NCI-H2107 (cell line): ENCODE results near the gene MRPL18.
"Not testable (repeated sequence)": the region's sequence is repeated elsewhere in the genome, so short reads cannot be mapped to it uniquely, and the experiment has no call there.

ENCODE experiments used
- DNase-seq: peaks from one replicate; lab custom pipeline; 2025; lab: John Stamatoyannopoulos, UW

Gene MRPL18

DNA sequence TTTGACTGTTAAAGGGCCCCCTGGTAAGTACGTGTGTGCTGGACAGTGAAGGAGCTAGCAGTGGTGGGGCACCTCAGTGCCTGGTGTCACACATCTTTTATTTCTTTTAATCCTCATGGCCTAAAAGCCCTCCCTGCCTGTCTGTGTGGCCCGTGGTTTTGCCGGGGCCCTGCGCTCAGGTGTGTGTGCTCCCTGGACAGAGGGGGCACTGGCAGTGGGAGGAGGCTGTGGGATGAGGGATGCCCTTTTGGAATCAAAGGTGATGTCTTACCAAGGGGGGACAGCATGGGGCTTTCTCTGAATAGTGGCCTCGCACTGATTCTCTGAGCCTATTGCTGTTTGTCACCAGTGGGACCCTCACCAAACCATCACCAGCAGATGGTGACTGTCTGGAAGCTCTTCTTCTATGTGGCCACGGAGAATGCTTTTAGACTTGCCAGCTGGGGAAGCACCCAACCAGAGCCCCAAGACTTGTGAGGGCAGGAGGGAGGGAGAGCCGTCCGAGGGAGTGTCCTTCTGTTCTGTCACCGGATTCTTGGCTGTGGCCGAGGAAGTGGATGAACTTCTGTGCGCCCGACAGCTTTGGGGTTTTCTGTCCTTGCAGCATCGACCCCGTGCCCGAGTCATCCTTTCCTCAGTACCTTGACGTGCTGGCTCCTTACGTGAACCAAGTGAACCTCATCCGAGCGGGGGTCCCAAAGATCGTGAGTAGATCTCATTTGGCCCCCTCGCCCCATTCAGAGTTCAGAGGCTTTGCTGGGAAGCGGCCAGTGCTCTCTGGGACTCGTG is 27.9 kb downstream of the MRPL18 start:
- DNase-seq, result no peak

DNA sequence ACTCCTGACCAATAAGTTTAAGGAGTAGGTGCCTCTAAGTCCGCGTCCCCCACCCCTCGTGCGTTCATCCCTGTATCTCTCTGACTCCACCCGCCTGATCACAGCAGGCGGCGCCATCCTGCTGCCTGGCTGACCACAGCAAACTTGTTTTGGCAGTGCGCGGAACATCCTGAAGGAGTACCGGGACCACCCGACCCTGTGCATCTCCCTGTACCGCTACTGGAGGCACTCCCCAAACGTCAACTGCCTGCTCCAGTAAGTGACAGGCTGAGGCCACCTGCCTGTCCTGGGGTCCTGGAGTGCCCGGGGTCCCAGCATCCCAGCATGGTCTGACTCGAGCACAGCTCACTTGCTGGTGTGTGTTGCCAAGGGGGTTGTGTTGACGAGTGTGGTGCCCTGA is 28.8 kb downstream of the MRPL18 start:
- DNase-seq, result no peak

DNA sequence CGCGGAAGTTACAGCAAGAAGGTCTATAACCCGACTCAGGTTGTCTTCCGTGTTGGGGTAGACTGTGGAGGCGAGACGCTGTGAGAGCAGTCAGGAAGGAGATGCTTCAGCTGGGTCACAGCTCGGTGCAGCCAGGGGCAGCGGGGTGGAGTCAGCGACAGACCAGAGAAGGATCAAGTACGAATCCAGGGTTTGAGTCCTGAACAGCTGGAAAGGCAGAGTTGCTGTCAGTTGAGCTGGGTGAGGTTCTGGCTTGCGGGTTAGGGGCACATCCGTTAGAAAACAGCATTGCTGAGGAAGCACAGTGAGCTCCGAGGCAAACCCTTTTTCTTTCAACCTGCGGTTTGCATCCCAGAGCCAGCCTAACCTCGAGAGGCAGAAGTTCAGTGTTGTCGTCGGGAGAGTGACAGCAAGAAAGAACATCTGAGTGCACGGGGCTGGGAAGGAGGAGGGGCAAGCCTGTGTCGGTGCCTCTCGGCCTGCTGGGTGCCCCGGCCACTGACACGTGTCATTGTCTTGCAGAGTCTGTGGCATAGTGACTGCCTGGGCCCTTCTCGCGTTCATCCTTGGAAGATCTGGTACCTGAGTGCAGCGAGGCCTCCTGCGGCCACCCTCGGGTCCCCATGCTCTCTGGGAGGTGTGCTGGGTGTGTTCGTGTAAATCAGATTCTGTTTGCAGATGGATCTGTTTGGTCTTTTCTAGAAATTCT is 29.8 kb downstream of the MRPL18 start:
- no peak for DNase-seq

DNA sequence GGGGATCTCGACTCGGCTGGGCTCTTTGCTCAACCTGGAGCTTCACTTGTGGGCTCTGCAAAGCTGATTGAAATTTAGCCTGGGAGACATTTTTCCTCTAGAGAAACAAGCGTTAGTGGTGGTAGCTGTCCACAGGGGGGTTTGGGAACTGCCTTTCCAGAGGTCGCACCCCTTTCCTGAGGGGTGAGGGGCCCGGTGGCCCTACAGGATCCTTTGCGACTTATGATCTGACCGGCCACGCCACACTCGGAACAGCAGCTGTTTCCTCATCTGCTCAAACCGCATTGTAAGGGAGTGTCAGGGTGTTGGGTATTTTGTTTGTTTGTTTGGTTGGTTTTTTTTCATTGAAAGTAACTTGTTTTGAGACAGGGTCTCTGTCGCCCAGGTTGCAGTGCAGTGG is 30.9 kb downstream of the MRPL18 start:
- DNase-seq, result no peak

DNA sequence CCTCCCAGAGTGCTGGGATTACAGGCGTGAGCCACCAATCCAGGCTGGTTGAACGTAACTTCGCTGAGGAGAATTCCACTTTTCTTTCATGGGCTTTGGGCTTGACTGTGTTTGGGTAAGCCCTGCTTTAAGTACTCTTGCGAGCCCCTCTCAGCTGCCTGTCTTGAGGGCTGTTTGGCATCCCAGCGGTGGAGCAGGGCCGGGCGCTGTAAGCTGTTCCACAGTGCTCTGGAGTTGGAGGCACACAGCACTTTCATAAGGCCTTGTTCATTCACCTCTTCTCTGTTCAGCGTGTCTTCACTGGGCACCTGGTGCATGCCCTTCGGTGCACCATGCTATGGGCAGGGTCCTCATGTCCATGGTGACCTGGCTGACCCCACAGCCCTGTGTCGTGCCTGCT is 31.5 kb downstream of the MRPL18 start:
- DNase-seq, result no peak

DNA sequence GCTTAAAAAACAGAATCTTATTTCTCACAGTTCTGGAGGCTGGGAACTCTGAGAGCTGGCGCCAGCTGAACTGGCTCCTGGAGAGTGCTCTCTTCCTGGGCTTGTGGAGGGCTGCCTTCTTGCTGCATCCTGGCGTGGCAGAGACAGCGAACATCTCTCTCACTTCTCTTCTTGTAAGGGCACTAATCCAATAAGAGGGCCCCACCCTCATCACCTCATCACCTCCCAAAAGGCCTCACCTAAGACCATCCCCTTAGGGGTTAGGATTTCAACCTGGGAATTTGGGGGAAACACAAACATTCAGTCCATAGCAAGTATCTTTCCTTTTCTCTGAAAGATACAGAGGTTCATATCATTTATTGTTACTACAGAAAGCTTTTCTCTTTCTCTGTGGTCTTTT is 33.7 kb downstream of the MRPL18 start:
- no peak for DNase-seq

DNA sequence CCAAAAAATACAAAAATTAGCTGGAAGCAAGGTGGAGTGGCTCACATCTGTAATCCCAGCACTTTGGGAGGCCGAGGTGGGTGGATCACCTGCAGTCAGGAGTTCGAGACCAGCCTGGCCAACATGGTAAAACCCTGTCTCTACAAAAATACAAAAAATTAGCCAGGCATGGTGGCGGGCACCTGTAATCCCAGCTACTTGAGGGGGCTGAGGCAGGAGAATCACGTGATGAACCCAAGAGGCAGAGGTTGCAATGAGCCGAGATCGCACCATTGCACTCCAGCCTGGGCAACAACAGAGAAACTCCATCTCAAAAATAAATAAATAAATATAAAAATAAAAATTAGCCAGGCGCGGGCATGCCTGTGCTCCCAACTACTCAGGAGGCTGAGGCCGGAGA is 34.4 kb downstream of the MRPL18 start:
- not testable (repeated sequence) for DNase-seq

DNA sequence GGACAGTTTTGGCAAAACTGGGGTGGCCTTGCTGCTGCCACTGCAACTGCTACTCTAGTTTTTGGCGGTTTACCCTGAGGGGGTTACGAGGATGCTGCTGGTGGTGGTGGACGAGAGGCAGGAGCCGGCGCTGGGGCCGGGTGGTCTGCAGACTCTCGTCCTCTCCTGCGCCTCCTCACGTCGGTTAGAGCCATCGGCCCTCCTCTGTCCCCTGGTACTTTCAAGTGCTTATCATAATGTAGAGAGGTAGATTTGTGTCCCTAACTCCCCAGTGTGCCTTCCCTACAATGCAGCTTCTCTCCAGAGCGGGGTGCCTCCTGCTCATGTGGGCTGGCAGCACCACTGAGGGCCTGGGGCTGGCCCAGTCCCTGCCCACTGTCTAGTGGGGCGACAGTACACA is 35.7 kb downstream of the MRPL18 start:
- no peak for DNase-seq

DNA sequence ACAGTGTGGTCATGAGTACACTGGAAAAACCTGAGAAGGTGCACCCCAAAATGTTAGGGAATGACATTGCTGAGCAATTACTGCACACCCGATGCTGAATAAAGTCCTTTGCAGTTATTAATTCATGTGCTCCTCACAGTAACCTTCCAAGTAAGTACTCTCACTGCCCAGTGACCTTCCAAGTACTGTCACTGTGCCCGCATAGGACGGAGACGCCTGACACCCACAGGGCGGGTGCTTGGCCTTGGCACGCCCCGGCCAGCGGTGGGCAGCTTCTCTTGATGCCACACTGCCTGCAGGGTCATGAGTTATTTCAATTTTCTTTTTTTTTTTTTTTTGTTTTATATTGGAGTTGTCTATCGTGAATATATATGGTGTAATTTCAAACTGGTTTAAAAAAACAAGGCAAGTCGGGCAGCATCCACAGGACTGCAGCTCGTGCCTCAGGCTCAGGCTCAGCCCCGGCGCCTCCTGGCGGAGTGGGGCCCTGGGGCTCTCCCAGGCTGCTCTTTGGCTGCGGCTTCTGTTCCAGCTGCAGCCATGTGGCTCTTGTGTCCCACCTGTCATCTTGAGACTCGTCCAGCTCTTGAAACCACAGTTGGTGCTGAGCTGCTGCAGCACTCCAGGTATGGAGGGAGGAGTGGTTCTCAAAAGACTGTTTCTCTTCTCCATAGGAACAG is 36.8 kb downstream of the MRPL18 start:
- peak; percentile 62 for DNase-seq

DNA sequence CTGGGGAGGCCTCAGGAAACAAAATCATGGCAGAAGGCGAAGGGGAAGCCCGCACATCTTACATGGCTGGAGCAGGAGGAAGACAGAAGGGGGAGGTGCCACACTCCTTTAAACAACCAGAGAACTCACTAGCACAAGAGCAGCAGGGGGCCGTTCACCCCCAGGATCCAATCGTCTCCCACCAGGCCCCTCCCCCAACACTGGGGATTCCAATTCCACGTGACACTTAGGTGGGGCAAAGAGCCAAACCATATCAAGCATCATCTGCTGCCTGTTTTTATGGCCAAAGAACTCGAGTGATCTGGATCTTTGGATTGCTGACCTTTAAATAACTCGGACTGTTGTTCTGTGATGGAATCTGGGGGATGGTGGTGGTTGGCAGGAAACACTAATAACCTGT is 37.8 kb downstream of the MRPL18 start:
- no peak for DNase-seq

DNA sequence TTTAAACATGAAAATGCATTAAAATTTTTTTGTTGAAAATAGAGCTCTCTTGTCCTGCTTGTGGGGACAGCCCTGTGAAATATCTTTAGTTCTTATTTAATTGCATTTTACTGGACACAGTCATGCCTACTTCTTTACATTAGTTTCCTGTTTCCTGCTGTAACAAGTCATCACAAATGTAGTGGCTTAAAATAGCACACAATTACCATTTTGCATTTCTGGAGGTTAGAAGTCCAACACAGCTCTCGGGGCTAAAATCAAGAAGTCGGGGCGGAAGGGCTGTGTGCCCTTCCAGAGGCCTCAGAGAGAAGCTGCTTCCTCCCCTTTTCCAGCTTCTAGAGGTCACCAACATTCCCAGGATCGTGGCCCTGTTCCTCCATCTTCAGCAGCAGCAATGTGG is 39.3 kb downstream of the MRPL18 start:
- DNase-seq, result no peak

DNA sequence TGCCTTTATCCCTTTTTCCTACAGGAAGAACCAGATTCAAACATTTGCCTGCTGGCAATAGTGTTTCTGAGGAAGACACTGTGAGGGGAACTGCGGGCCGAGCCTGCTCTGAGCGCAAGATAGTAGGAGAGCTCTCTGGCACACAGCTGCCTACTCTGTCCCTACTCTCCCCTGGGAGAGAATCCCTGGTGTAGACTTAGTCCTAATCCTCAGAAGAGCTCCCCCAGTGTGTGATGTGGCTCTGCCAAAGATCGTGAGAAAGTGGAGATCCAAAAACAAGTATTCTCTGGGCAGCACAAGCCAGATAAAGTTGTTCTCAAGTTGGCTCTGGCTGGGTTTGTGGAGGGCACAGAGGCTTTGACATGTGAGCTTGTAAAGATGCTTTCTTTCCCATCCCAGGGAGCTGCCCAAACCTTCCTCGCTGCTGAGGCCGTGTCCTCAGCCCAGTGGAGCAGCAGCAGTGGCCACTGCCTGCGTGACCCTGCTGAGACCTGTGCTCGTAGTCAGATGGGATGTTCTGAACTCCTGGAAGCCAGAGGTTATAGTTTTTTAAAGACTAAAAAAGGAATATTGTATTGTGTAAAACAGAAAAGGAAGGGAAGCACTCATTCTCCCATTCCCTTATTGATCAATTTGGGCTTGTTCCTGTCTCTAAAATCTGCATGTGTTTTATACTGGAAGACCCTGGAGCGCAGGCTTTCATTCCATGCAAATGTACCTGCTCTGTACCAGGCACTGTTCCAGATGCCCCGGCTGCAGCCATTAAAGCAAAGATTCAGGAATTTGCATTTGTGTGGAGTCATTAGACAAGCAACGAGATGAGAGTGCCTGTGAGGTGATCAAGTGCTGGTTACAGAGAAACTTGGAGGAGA is 40.5 kb downstream of the MRPL18 start:
- no peak for DNase-seq

DNA sequence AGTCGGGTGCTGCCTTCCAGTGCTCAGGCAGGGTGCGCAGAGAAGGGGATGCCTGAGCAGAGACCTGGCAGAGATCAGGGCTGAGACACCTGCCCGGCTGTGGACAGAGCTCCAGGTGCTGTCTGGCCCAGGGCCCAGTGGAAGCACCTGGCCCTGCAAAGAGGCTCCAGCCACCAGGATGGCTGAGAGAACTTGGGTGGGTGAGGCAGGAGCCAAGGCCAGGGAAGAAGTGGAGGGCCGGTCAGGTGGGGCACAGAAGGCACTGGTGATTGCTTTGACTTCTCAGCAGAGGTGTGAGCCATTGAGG is 41.1 kb downstream of the MRPL18 start:
- DNase-seq, result no peak

DNA sequence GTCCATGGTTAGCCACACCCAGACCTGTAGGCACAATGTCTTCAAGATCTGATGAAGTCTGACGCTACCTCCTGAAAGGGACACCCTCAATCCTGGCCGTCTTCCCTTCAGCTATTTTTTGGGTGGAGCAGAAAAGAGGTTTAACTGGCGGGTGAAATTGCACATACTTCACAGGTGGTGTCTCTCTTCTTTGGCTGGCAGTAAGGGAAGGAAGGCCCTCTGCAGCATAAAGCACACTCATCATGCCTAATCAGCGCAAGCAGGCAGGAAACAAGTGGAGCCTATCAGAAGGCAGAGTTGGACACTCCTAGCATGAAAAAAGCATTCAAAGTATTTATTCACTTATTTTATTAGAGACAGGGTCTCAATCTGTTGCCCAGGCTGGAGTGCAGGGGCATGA is 42.7 kb downstream of the MRPL18 start:
- no peak for DNase-seq

DNA sequence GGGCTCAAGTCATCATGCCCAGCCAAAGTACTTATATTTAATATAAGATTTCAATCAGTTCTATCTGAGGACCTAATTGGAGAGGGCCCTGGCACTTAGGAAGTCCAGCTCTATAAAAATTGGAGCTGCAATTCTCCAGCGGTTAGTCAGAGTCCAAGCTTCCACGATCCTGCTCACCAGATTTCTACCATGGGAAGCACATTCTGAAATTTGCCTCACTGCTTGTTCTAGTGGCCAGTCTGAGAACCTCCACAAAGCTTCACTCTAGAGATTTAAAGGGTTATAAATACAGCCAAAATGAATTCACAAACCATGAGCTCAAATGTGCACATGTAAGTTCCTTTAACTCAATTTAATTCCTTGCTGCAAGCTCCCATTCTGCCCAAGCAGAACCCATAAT is 43.3 kb downstream of the MRPL18 start:
- DNase-seq, result no peak

DNA sequence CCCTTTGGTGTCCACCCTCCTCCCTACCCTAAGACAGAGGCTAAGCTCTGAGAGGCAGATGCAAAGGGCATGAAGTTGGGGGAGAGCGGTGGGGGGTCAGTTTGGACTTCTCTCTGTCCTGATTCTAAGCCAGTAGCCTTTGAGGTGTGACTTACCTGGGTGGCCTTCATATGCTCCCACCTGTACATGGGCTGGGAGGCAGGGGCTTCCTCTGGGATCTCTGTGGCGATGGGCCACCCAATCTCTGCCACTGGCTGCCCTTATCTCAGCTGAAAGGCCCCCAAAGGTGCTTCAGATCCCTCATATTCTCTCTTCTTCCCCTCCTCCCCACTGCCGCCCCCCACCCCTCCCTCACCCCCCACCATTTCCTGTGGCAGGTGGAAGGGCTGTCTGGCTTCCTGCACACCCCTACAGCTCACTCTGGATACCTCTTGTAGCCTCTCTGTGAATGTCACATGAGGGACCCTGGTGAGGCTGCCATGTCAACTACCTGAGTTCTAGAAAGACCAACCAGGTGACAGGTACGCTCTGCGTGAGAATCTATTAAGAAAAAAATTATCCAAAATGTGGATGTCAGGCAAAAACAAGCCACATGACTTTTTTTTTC is 43.8 kb downstream of the MRPL18 start:
- no peak for DNase-seq

DNA sequence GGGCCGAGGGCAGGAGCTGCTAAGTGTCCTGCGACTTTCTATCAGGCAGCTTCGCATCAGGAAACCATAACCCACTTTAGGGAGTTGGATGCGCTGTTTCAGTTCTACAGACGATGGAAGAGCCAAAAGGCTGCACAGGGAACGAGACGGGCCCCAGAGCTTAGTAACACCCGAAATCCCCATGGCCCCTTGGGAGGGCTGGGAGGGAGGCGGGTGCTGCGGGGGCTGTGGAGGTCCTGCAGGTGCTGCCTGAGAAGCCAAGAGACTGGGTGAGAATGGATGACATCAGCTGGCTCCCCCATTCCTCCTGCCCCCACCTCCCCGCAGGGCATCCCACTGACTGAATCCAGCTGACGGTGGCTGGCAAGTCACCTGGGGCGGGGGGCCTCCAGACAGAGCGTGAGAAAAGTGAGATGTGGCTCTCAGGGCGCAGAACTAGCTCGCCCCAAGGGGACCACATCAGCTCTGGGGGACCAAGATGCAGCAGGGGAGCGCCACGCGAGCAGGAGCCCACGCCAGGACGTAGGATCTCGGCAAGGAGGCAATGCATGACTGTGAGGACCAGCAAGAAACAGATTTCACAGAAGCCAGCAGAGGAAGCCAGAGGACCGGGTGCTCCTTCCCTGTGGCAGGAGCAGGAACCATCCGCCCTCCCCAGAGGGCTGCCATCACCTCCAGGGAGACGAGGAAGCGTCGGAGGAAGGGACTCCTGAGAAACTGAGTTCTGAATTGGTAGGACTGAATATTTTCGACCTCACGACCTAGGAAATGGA is 46.6 kb downstream of the MRPL18 start:
- DNase-seq, result no peak

DNA sequence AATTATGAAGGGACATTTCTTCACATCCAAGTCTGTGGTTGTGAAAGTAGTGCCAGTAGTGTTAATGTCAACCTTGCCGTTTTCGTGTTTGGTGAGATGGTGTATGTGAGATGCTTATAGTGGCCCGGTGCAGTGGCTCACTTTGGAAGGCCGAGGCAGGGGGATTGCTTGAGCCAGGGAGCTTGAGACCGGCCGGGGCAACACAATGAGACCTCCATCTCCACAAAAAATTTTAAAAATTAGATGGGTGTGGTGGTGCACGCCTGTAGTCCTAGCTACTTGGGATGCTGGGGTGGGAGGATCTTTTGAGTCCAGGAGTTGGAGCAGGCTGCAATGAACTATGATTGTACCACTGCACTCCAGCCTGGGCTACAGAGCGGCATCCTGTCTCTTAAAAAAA is 47.2 kb downstream of the MRPL18 start:
- DNase-seq, result no peak

DNA sequence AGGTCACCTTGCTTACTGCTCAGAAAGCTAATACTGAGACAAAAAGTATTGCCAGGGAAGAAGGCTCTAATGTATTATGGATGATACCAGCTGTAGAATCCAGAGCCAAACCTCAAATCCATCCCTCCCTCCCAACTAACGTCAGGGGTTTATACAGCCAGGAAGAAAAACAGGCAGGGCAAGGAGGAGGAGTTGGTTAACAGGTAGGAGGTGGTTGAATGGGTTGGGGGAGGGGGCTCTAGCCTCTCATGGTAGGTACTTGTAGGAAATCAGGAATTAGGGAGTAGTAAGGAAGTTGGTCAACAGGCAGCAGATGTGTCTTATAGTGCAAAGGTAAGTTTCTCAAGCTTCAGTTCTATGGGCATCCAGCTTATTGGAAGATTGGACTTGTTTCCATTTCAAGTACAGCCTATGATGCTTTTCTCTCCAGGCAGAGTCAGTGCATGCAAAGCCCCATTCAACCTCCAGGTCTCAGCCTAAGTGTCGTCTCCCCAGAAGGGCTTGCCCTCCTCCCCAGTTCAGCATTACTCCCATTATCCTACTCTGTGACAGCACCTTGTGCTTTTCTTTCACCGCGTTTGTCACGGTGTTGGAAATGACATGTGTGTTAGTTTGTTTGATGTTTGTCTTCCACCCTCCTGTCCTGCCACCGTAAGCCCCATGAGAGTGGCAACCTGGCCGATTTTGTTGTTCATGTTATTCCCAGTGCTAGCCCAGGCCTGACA is 47.9 kb downstream of the MRPL18 start:
- no peak for DNase-seq

DNA sequence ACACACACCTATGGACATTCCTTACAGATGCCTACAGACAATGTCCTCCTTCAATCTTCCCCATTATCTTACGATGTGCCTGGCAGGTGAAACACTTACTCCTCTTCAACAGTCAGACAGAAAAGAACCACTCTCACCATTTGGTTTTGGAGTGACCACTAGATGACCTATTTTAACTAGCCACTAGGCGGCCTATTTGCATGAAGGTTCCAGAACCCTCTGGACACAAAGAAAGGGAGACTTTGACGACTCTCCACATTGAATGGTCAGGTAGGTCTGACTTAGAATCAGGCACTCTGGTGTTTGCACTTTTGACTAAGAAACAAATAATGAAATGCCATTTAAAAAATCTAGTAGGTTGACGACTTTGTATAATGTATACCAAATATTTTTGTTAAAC is 51.8 kb downstream of the MRPL18 start:
- no peak for DNase-seq
